ENCODE results near the gene ADGRB3.

DNA sequence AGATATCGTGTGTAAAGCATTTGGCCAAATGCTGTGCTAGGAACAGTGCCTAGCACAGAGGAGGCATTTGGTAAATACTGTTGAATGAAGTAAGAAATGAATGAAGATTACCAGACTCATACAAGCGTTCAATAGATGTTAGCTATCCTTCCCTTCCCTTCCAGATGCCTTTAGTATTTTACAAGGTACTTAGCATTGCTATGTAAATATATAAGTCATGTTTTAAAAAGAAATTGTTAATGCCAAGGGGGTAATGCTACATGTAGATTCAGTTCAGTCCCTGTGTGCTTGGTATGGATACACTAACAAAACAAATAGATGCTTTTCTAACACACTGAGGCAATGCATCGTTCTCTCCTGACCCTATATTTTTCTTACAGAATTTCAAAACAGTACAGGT, 407.2 kb downstream of the ADGRB3 start:
- TF ChIP-seq, protein P1, sequence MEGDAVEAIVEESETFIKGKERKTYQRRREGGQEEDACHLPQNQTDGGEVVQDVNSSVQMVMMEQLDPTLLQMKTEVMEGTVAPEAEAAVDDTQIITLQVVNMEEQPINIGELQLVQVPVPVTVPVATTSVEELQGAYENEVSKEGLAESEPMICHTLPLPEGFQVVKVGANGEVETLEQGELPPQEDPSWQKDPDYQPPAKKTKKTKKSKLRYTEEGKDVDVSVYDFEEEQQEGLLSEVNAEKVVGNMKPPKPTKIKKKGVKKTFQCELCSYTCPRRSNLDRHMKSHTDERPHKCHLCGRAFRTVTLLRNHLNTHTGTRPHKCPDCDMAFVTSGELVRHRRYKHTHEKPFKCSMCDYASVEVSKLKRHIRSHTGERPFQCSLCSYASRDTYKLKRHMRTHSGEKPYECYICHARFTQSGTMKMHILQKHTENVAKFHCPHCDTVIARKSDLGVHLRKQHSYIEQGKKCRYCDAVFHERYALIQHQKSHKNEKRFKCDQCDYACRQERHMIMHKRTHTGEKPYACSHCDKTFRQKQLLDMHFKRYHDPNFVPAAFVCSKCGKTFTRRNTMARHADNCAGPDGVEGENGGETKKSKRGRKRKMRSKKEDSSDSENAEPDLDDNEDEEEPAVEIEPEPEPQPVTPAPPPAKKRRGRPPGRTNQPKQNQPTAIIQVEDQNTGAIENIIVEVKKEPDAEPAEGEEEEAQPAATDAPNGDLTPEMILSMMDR (IDR thresholded peaks at IDR 0.05; ENCODE audit: low read length), result no peak
- TF ChIP-seq EZH2 (IDR thresholded peaks at IDR 0.05; ENCODE audit: borderline replicate concordance, low read length), result no peak
